Activated CD8-positive, alpha-beta T cell treated with anti-CD3 and anti-CD28 coated beads for 36 hours (primary cell): ENCODE data around the gene HARBI1. TPM values are rescaled to one million over a fixed set of nuclear protein-coding genes. Genes with fewer than 3 reads are reported as not detected.

Source experiments
- ATAC-seq: fragments of 200-7000 bp; cut with Tn5 transposase; one replicate; pipeline ENCODE4 v1.10.0; 2021; ENCODE audit warnings: mild to moderate bottlenecking, moderate library complexity
- CTCF ChIA-PET: fragments of 350-600 bp; sonication (Branson Sonifier 250); formaldehyde crosslinking; loops from one replicate; lab custom pipeline; 2021; ENCODE audit warnings: antibody characterized with exemption; lab: Charles Lee
- POLR2A ChIA-PET: fragments of 350-600 bp; sonication (Branson Sonifier 250); formaldehyde crosslinking; loops from one replicate; lab custom pipeline; 2021; ENCODE audit warnings: antibody characterized with exemption; lab: Charles Lee
- DNase-seq: peaks from one replicate; pipeline ENCODE4 v3.0.0-alpha.2; 2020
- H3K27ac Mint-ChIP-seq: one replicate; pipeline ENCODE4 v1.8.0; 2021; ENCODE audit warnings: mild to moderate bottlenecking, mixed read lengths
- H3K27me3 Mint-ChIP-seq: one replicate; pipeline ENCODE4 v1.8.0; 2021; ENCODE audit warnings: mixed read lengths
- H3K36me3 Mint-ChIP-seq: one replicate; pipeline ENCODE4 v1.8.0; 2021; ENCODE audit warnings: low read depth, mixed read lengths
- H3K4me1 Mint-ChIP-seq: one replicate; pipeline ENCODE4 v1.8.0; 2021; ENCODE audit warnings: low read depth, mixed read lengths
- H3K4me3 Mint-ChIP-seq: one replicate; pipeline ENCODE4 v1.8.0; 2021; ENCODE audit warnings: mild to moderate bottlenecking, moderate library complexity, mixed read lengths
- H3K9me3 Mint-ChIP-seq: one replicate; pipeline ENCODE4 v1.8.0; 2021; ENCODE audit warnings: mixed read lengths
- CTCF ChIP-seq: fragments of 200-600 bp; IDR thresholded peaks from one replicate; pipeline ENCODE4 v1.8.0; 2022; ENCODE audit warnings: antibody characterized with exemption, mild to moderate bottlenecking
- intact Hi-C: fragments of 100-400 bp; cut with micrococcal nuclease; formaldehyde crosslinking; loops from one replicate; pipeline ENCODE4 v1.10.0; 2022
- total RNA-seq, 2 experiments: library from RNA; stranded (reverse); gene quantifications; one replicate each; pipeline ENCODE4 v1.2.3, GENCODE V29; 2021

Gene HARBI1
- total RNA-seq = 1 to 10 TPM; 3.1 to 3.3 TPM

- no peaks in the 10 kb centered on the region for H3K27me3 Mint-ChIP-seq
- intact Hi-C loops = no loop called here
- H3K9me3 Mint-ChIP-seq = no peaks in the 10 kb centered on the region
- POLR2A ChIA-PET = interaction anchor here (1.0 to 2.4 kb wide), 11 partner anchors 9 to 378 kb away, joined by 3 to 18 read pairs (median 4); partner anchors contain the start of genes AMBRA1, ARHGAP1 and ZNF408
- ATAC-seq = peak; percentile 94
- peak within 1 kb of the TSS; percentile 87 for H3K4me3 Mint-ChIP-seq
- peak within 1 kb of the TSS; percentile 99 for H3K27ac Mint-ChIP-seq
- peaks cover 6% of the 10 kb centered on the region for H3K36me3 Mint-ChIP-seq
- peak; percentile 91 for TF ChIP-seq CTCF
- CTCF ChIA-PET = interaction anchor here (0.6 to 3.8 kb wide), 29 partner anchors 9 to 590 kb away, joined by 3 to 16 read pairs (median 4); partner anchors contain the start of genes AMBRA1 and CHRM4
- peak; percentile 95 for DNase-seq
- H3K4me1 Mint-ChIP-seq = peaks cover 38% of the 10 kb centered on the region
Measured at GRCh38 chr11:46617134-46617971, at the start of gene HARBI1, which contains the start of gene ATG13. HARBI1 (minus strand) TSS chr11:46617227; CDS start chr11:46616237, 990 bp downstream. ATG13 (plus strand) TSS chr11:46617553; CDS start chr11:46644292, 26,739 bp downstream.

- CTCF ChIA-PET = no interaction called here
- Mint-ChIP-seq H3K4me3 (no peak overlapping the region), H3K4me1 (peaks cover 18% of the 10 kb centered on the region), H3K27me3 (no peaks in the 10 kb centered on the region), H3K9me3 (no peaks in the 10 kb centered on the region), H3K36me3 (peaks cover 17% of the 10 kb centered on the region), H3K27ac (no peak overlapping the region)
- no peak for ATAC-seq
- POLR2A ChIA-PET = no interaction called here
- no peak for TF ChIP-seq CTCF
- intact Hi-C loops = no loop called here
- no peak for DNase-seq
Measured at GRCh38 chr11:46666516-46666915, 49.5 kb upstream of the HARBI1 start.

GRCh38 chr11:46665356-46665755, 48.3 kb upstream of the HARBI1 start:
- Mint-ChIP-seq H3K4me1 (peaks cover 9% of the 10 kb centered on the region), H3K36me3 (peaks cover 17% of the 10 kb centered on the region), H3K27me3 (no peaks in the 10 kb centered on the region), H3K4me3 (no peak overlapping the region), H3K9me3 (no peaks in the 10 kb centered on the region), H3K27ac (no peak overlapping the region)
- CTCF ChIA-PET = no interaction called here
- no peak for TF ChIP-seq CTCF
- ATAC-seq (no peak), DNase-seq (no peak)
- POLR2A ChIA-PET = interaction anchor here (0.9 kb wide), 1 partner anchor 33 kb away, joined by 3 read pairs; no protein-coding TSS in a partner anchor
- intact Hi-C loops = no loop called here

DNA sequence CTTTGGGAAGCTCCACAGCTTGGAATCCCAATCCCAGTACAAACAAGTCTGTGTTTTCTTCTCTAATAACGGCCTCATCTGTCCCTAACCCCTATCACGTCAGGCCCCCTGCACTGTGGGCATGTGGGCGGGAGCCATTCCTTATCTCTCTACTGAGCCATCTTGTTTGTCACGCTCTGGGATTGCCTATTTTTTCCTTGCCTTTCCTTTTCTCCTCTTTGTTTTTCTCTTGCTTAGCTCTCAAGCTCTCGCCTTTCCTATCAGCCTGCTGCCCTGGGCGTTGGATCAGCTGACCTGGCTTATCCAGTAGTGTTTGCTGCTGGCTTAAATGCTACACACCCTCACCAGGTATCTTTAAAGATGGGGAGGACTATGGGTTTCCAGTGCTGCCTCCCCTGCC, 47.6 kb upstream of the HARBI1 start:
- no peaks in the 10 kb centered on the region for H3K9me3 Mint-ChIP-seq
- CTCF ChIA-PET = no interaction called here
- no peak overlapping the region for H3K4me3 Mint-ChIP-seq
- peaks cover 4% of the 10 kb centered on the region for H3K4me1 Mint-ChIP-seq
- peaks cover 17% of the 10 kb centered on the region for H3K36me3 Mint-ChIP-seq
- no peaks in the 10 kb centered on the region for H3K27me3 Mint-ChIP-seq
- no peak for ATAC-seq
- intact Hi-C loops = no loop called here
- DNase-seq = no peak
- TF ChIP-seq CTCF = no peak
- POLR2A ChIA-PET = interaction anchor here (0.9 kb wide), 1 partner anchor 32 kb away, joined by 3 read pairs; no protein-coding TSS in a partner anchor
- H3K27ac Mint-ChIP-seq = no peak overlapping the region
